ENCODE data around the gene RASAL2.
A peak's percentile ranks its signal among the peaks of the same experiment; 100 is the strongest.

RASAL2 gene

DNA sequence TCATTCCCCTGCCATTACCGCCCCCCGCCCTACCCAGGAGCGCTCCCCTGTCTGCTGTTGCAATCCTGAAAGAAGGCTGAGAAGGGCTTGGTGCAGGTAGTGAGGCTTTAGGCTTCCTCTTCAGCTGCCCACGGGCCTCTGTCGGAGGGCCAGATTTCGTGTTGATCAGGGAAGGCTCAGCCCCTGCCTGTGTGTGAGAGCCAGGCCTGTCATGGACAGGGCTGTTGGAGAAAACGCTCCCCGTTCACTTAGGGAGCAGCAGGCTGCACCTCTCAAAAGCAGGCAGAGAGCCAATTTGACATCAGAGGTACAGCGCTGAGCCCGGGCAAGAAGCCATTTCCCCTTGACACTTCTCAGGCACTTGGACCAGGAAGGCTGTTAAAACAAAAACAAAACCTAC is 438.0 kb downstream of the RASAL2 start:
- DNase-seq (ENCODE audit: low read depth in 2 of 2, low spot score in 1 of 2): no peak

DNA sequence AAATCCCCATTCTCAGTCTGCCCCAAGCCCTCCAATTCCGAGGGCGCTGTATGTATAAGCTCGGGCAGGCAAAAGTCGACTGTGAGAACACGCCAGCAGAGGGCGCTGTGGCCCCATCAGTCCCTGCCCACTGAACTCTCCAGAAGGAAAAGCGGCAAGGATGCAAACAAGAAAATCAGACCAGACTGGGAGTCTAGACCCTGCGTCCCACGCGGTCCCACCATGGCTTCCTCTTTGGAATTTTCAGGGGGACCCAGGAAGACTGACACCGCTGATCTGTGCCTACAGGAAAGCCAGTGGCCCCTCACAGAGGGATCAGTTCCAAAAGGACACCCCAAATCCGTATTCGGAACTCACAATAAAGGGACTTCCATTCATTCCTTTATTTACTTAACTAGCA is 438.5 kb downstream of the RASAL2 start:
- peak; percentile 48 to 49 for DNase-seq (ENCODE audit: low read depth in 2 of 2, low spot score in 1 of 2)

DNA sequence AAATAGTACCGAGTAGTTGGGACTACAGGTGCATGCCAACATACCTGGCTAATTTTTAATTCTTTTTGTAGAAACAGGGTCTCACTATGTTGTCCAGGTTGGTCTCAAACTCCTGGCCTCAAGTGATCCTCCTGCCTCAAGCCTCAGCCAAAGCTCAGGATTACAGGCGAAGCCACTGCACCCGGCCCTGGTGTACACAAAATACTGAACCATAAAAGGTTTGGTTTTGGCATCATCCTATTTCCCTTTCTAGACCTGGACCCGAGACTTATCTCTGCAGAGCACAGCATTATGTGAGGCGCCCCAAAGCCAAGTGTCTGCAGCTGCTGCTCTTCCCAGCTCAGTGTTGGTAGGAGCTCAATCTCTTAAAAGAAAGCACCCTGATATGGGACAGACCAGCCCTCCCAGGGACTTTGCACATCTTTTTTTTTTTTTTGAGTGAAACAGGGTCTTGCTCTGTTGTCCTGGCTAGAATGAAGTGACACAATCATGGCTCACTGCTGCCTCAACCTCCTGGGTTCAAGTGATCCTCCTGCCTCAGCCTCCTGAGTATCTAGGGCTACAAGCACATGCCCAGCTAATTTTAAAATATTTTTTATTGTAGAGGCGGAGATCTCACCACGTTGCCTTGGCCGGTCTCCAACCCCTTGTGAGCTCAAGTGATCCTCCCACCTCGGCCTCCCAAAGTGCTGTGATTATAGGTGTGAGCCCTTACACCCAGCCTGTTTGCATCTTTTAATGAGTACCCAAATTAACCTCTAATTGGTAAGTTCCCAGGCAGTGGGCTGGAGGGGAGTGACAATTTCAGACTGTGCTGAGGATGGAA is 439.4 kb downstream of the RASAL2 start:
- no peak for DNase-seq (ENCODE audit: low read depth in 2 of 2, low spot score in 1 of 2)

All from stimulated activated CD8-positive, alpha-beta memory T cell treated with anti-CD3 and anti-CD28 coated beads, Interleukin-4, amount 100 ng/mL, for 1 hour (primary cell).